Measurements from ENCODE around the gene CCR7.
A peak's percentile ranks its signal among the peaks of the same experiment; 100 is the strongest.

The CCR7 gene

DNA sequence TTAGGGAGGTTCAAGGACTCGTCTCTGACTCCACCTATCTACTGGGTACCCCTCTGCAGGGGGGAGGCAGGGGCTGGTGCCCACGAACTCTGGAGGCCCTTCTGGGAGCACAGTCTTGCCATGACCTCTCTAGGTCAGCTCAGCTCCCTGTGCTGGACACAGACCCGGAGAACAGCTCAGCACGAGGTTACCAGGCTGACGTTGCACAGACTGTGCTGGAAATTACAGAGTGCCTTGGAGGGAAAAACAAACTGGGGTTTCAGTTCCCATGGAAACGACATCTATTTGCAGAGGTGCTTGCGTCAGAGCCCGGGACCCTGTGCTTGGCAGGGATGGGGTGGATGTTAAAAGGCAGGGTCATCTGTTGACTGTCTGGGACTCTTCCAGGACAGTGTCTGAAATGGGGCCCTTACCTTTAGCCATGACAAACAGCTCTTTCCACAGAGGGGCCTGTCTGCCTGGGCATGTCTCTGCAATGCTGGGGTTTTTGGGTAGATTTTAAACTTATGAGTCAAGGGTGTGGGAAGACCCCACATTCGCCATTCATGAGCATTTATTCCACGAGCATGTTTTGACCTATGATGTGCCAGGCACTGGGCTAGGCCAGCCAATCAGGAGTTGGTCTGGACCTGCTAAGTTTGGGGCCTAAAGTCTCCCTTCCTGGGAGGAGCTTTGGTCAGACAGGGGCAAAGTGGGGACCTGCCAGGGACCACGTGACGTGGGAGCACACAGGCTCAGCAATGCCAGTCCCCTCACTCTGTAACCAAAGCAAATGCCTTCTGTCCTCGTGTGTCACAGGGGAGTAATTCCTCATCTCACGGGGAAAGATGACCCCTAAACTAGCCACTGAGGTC is 22.5 kb downstream of the CCR7 start:
- peak; percentile 78 for DNase-seq (ENCODE audit: low spot score)
- TF ChIP-seq, protein P1, sequence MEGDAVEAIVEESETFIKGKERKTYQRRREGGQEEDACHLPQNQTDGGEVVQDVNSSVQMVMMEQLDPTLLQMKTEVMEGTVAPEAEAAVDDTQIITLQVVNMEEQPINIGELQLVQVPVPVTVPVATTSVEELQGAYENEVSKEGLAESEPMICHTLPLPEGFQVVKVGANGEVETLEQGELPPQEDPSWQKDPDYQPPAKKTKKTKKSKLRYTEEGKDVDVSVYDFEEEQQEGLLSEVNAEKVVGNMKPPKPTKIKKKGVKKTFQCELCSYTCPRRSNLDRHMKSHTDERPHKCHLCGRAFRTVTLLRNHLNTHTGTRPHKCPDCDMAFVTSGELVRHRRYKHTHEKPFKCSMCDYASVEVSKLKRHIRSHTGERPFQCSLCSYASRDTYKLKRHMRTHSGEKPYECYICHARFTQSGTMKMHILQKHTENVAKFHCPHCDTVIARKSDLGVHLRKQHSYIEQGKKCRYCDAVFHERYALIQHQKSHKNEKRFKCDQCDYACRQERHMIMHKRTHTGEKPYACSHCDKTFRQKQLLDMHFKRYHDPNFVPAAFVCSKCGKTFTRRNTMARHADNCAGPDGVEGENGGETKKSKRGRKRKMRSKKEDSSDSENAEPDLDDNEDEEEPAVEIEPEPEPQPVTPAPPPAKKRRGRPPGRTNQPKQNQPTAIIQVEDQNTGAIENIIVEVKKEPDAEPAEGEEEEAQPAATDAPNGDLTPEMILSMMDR (IDR thresholded peaks at IDR 0.05; ENCODE audit: borderline replicate concordance, control extremely low read depth, extremely low read depth, insufficient read depth, missing control alignments): no peak
- in situ Hi-C loops (cut with MboI; ENCODE audit: low sequenced_read_pairs, unreplicated experiment): no loop called here

DNA sequence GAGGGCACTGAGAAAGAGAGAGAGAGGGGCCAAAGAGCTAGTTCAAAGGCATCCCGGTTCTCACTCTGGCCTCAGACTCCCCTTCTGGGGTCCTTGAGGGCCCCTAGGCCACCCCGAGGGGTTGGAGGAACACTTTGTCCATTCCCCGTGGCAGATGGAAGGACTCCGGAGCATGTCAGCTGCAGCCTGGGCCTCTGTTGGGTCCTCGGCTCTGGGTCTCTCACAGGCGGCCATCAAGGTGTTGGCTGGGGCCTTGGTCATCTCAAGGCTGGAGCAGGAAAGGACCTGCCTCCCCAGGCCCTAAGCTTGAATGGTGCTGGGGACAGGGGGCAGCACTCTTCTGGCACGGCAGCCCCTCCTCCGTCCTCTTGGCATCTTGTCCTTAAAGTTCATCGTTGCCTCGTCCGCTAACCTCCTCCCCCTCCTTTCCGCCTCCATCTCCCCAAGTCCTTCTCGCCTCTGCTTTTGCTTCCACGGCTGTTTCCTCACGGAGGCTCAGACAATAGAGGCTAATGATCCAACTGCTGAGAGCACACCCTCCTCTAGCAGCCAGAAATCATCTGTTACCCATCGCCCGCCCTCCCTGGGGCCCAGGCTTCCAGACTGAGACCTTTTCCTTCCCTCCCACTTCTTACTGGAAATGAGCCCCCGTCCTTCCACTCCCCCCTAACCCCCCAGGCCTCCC is 23.3 kb downstream of the CCR7 start:
- no peak for DNase-seq (ENCODE audit: low spot score)
- in situ Hi-C loops (cut with MboI; ENCODE audit: low sequenced_read_pairs, unreplicated experiment): no loop called here
- TF ChIP-seq, protein P1 (IDR thresholded peaks at IDR 0.05; ENCODE audit: borderline replicate concordance, control extremely low read depth, extremely low read depth, insufficient read depth, missing control alignments): no peak

DNA sequence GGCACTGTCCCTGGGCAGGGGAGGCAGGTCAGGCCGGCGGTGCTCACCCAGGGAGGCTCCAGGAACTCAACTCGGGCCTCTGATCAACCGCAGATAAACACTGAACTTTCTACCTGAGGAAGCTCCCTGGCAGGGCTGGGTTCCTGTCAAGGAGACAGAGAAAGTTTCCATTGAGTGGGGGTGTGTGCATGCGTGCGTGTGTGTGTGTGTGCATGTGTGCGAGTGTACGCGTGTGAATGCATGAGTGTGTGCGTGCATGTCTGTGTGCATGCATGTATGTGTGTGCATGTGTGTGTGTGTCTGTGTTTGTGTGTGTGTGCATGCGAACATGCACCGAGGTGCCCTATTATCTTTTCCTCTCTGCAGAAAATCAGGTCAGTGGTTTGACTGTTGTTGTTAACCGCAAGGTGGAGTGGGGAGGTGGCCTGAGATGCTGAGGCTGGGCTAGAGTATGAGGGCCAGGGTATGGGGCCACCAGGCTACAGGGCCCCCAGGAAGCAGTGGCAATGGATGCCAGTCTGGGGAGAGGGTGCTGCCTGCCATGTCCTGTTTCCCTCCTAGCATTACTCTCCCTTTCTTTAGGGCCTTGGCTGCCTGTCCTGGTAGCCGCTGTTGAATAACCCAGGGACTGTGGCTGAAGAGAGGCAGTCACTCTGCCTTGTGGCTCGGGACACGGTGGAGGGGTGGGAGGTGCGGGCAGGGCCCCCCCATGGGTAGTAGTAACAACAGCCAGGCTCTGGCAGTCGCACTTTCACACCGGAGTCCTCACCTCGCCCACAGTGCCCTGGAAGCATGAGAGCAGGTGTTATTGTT is 24.0 kb downstream of the CCR7 start:
- TF ChIP-seq, protein P1 (IDR thresholded peaks at IDR 0.05; ENCODE audit: borderline replicate concordance, control extremely low read depth, extremely low read depth, insufficient read depth, missing control alignments): no peak
- no peak for DNase-seq (ENCODE audit: low spot score)
- in situ Hi-C loops (cut with MboI; ENCODE audit: low sequenced_read_pairs, unreplicated experiment): no loop called here

DNA sequence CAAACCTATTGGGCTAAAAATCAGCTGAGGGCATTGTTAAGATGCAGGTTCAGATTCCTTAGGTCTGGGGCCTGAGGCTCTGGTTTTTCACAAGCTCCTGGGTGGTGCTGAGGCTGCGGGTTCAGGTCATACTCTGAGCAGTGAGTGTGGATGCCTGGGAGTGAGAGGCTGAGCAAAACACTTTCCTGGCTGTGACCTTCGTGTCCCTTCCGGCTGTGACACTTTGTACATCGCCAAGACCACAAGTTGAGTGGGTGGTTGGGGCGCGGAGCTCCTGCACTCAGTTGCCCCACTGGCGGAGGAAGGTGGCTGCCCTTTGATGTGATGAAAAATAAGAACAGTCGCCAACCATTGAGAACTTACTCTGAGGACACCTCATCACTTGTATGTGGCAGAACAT is 24.8 kb downstream of the CCR7 start:
- no peak for DNase-seq (ENCODE audit: low spot score)
- in situ Hi-C loops (cut with MboI; ENCODE audit: low sequenced_read_pairs, unreplicated experiment): no loop called here
- TF ChIP-seq, protein P1 (IDR thresholded peaks at IDR 0.05; ENCODE audit: borderline replicate concordance, control extremely low read depth, extremely low read depth, insufficient read depth, missing control alignments): no peak

DNA sequence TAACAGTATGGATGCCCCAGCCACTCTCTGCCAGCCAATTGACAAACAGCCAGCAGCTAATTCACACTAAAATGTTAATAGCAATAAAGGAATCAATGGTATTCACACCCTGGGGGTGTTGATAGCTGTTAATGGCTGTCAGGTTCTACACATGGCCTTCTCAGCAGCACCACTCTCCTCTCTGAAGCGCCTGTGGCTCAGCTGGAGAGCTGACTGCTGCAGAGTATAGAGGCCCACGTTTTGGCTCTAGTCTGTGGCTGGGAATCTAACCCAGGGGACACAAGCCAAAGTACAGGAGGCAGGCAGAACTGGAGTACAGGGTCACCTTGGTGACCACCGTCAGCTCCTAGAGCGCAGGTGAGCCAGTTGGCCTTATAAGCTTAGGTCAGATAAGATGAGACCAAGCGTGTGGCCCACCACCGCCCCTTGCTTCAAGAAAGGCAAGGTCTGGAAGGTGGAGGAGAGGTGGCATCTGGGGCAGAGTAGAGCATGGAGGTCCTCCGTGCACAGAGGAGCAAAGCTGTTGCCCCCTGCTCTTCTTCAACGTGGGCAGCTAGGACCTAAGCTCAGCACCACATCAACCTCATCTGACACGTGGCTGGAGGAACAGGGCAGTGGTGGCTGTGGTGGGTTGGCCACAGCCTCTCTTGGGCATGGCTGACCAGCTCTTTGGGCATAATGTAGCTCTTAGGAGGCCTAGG is 25.4 kb downstream of the CCR7 start:
- in situ Hi-C loops (cut with MboI; ENCODE audit: low sequenced_read_pairs, unreplicated experiment): loop anchor here (10.0 kb wide), 2 partner anchors 95 to 245 kb away; partner anchors contain the start of gene IGFBP4
- TF ChIP-seq, protein P1 (IDR thresholded peaks at IDR 0.05; ENCODE audit: borderline replicate concordance, control extremely low read depth, extremely low read depth, insufficient read depth, missing control alignments): no peak

More for the DNA sequence above, 25.4 kb downstream of the CCR7 start:
- no peak for DNase-seq (ENCODE audit: low spot score)

All from GM13976 (cell line).